ENCODE measurements around the gene SRGAP1.

The SRGAP1 gene

DNA sequence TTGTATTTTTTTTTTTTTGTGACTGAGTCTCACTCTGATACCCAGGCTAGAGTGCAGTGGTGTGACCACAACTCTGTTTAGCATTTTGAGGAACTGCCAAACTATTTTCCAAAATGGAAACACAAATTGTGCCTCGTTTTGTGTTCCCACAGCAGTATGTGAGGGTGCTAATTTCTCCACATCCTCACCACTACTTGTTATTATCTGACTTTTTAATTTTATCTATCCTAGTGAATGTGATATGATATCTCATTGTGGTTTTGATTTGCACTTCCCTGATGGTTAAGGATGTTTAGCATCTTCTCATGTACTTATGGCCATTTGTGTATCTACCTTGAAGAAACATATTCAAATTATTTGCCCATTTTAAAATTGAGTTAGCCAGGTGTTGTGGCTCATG is 62.4 kb downstream of the SRGAP1 start:
- no peak for DNase-seq (ENCODE audit: low read depth in 2 of 2)

DNA sequence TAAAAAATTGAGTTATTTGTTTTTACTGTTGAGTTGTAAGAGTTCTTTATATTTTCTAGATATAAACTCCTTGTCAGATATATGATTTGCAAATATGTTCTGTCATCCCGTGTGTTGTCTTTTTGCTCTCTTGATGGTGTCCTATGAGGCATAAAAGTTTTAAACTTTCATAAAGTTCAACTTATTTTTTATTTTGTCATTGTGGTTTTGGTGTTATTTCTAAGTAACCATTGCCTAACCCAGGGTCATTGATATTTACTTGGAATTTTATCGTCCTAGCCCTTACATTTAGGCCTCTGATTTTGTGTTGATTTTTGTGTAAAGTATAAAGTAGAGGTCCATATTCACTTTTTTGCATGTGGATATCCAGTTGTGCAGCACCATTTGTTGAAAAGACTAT is 63.1 kb downstream of the SRGAP1 start:
- no peak for DNase-seq (ENCODE audit: low read depth in 2 of 2)

GRCh38 chr12:63909746-63910145 is 65.2 kb downstream of the SRGAP1 start:
- DNase-seq (ENCODE audit: low read depth in 2 of 2) = no peak

GRCh38 chr12:63911341-63911740 is 66.8 kb downstream of the SRGAP1 start:
- no peak for DNase-seq (ENCODE audit: low read depth in 2 of 2)

DNA sequence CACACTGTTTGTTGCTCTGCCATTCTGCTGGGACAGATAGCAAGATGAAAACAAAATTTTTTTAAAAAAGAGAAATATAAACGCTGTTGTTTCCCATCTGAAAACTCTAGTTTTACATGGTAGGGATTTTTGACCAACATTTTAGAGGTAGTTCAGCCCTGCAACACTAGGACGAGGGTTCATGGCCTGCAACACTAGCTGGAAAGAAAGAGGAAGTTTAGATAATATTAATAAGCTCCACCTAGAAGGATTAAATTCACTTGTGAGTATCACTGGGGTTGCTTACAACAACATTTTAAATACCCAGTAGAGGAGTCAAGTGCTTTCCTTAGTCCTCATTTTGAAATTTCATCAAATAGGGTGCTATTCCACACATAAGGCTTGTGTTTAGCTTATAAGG is 68.2 kb downstream of the SRGAP1 start:
- DNase-seq (ENCODE audit: low read depth in 2 of 2) = no peak

DNA sequence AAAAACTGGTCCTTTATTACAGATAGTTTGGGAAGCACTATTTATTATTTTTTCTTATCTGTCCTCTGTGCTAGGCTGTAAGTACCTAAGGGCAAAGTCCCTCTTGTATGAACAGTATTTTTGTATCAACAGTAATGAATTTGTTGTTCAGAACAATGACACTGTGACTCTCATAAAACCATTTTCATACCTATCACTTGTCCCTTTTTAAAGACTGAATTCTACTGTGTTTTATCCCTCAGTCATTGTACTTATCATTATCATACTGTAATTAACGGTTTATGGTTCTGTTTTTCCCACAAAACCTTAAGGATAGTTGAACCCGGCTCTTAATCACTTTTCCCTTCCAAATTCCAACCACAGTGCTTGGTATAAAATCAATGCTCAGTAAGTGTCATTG is 69.4 kb downstream of the SRGAP1 start:
- DNase-seq (ENCODE audit: low read depth in 2 of 2) = no peak

- DNase-seq (ENCODE audit: low read depth in 2 of 2) = no peak
Observed at GRCh38 chr12:63915105-63915800, 70.8 kb downstream of the SRGAP1 start.

- no peak for DNase-seq (ENCODE audit: low read depth in 2 of 2)
Observed at GRCh38 chr12:63916561-63917476, 72.3 kb downstream of the SRGAP1 start.

DNA sequence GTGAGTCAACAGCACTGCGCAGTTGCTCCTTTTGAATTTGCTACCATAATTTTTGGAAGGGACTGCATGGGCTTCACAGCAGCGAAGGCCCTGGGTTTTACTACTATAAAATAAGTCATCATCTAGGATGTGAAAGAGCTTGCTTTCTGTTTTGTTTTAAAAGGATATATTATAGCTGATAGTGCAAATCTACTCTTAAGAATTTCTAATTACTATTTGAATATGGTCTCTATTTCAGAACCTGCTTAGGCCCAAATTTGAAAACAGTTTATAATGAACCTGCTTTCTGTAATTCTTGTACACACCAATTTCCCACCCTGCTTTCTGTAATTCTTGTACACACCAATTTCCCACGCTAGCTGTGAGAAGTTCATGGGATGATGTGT is 73.0 kb downstream of the SRGAP1 start:
- DNase-seq (ENCODE audit: low read depth in 2 of 2) = no peak

DNA sequence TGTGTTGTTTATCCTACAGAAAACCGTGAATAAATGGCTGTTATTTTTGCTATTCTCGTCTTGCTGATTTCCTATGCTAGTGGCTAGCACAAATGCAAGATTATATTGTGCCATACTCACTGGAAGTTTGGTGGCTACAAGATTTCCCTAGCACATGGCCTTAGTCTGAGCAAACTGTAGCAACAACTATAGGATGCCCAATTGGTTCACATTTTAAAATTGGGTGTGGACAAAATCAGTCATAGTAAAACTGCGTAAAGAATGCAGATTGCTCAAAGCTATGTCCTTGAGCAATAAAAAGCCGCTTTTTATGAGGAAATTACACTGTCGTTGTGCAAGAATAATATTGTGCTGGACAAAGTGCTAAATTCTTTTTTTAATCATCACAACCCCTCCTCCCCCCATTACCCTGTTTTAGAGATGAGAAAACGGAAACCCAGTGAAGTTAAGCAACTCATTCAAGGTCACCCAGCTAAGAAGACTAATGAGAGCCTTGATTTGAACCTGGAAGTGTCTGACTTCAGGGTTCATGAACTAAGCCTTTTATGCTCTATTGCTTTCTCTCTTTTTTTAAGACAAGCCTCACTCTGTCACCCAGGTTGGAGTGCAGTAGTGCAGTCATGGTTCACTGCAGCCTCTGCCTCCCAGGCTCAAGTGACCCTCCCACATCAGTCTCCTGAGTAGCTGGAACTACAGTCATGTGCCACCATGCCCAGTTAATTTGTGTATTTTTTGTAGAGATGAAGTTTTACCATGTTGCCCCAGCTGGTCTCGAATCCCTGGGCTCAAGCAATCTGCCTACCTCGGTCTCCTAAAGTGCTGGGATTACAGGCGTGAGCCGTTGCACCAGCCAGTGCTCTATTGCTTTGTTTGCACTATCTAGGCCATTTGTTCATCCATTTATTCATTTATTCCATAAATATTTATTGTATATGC is 73.6 kb downstream of the SRGAP1 start:
- DNase-seq (ENCODE audit: low read depth in 2 of 2) = no peak

DNA sequence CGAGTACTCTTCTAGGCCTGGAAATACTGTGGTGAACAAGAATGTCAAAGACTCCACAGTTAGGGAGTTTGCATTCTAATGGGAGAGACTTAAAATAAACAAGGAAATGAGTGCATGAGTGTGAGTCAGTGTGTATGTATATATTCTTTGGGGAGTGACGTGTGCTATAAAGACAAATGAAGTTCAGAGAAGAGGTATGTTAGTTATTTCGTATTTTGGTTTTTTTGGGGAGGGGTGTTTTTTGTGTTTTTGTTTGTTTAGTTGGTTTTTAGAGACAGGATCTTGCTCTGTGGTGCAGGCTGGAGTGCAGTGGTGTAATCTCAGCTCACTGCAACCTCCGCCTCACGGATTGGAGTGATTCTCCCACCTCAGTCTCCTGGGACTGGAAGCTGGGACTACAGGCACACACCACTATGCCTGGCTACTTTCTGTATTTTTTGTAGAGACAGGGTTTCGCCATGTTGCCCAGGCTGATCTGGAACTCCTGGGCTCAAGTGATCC is 74.3 kb downstream of the SRGAP1 start:
- DNase-seq (ENCODE audit: low read depth in 2 of 2) = no peak

- no peak for DNase-seq (ENCODE audit: low read depth in 2 of 2)
Observed at GRCh38 chr12:63919756-63920155, 75.3 kb downstream of the SRGAP1 start.

DNA sequence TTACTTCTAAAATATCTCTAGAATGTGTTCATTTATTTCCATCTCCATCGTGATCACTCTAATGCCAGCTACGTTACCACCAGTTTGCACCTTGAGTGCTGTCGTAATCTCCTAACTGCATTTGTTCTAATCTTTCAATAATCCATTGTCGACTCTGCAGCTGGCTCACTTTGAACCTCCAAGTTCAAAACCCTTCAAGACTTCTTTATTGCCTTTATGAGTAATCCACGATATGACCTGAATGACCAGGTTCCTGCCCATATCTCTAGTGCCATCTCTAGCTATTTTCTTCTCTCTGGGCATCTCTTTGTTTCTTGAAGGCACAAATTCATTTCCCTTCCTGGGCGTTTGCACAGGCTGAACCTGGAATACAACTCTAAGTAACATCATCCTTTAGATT is 76.7 kb downstream of the SRGAP1 start:
- DNase-seq (ENCODE audit: low read depth in 2 of 2) = no peak

DNA sequence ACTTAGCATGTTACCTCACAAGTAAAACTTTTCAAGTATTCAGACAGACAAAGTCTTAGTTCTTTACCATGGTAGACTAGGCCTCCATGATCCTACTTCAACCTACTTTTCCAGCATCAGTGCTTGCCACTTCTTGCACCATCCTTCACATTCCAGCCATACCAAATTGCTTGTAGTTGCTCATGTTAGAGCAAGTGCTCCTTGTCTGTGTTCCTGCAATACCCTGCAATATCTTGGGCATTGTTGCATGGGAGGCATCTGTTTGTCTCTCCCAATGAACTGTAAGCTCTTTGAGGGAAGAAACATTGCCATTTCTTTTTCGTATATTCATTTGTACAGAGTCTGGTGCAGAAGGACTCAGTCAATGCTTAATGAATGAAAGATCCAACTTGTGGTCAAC is 78.0 kb downstream of the SRGAP1 start:
- no peak for DNase-seq (ENCODE audit: low read depth in 2 of 2)

GRCh38 chr12:63924781-63925180 is 80.3 kb downstream of the SRGAP1 start:
- no peak for DNase-seq (ENCODE audit: low read depth in 2 of 2)

DNA sequence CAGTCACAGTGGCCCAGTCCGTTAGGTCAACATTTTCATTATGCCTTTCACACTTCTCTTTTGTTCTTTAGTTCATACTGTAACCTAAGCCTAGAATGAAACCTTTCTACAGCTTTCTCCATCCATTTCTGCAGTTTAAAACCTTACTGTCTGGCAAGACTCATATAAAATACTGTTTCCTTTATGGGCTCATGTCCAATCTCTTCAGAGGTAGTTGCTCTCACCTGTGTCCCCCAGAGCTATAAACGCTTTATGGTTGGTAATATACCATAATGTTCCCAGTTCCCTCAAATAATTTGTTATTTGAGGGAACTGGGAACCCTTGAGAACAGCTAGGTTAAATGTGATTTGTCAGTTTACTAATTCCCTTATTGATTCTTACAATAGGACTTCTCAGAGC is 83.0 kb downstream of the SRGAP1 start:
- no peak for DNase-seq (ENCODE audit: low read depth in 2 of 2)

DNA sequence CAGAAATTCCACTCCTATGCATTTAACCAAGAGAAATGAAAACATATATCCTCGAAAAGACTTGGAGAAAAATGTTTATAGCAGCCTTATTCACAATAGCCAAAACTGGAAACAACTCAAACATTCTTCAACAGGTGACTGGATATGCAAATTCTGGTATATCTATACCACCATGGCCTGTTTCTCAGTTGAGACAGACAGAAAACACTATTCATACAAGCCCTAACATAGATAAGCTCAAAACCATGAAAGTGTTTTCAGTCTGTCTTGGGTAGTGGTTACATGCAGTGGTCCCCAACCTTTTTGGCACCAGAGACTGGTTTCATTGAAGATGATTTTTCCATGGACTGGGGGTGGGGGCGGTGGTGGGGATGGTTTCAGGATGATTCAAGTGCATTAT is 83.8 kb downstream of the SRGAP1 start:
- no peak for DNase-seq (ENCODE audit: low read depth in 2 of 2)

GRCh38 chr12:63929426-63929825 is 84.9 kb downstream of the SRGAP1 start:
- no peak for DNase-seq (ENCODE audit: low read depth in 2 of 2)

GRCh38 chr12:63930971-63931370 is 86.5 kb downstream of the SRGAP1 start:
- no peak for DNase-seq (ENCODE audit: low read depth in 2 of 2)

- DNase-seq (ENCODE audit: low read depth in 2 of 2) = no peak
Observed at GRCh38 chr12:63931703-63932102, 87.2 kb downstream of the SRGAP1 start.

GRCh38 chr12:63934936-63935335 is 90.4 kb downstream of the SRGAP1 start:
- no peak for DNase-seq (ENCODE audit: low read depth in 2 of 2)

GRCh38 chr12:63935361-63935760 is 90.9 kb downstream of the SRGAP1 start:
- no peak for DNase-seq (ENCODE audit: low read depth in 2 of 2)

Data from stimulated activated CD8-positive, alpha-beta memory T cell treated with anti-CD3 and anti-CD28 coated beads, Interleukin-2, amount 100 ng/mL, for 1 hour (primary cell).